Activated CD4-positive, CD25-positive, alpha-beta regulatory T cell treated with anti-CD3 and anti-CD28 coated beads, Interleukin-2, amount 50 U/mL, for 72 hours (primary cell): ENCODE results near the gene STIMATE.

ENCODE experiments used
- DNase-seq: peaks from one replicate; pipeline ENCODE4 v3.0.0; 2021

STIMATE gene

GRCh38 chr3:52893723-52894122 lies 3.6 kb downstream of the STIMATE start:
- no peak for DNase-seq

GRCh38 chr3:52892625-52893311 lies 4.6 kb downstream of the STIMATE start:
- peak; percentile 39 for DNase-seq

- no peak for DNase-seq
These were observed 5.1 kb downstream of the STIMATE start for GRCh38 chr3:52892290-52892624.

GRCh38 chr3:52891615-52892081 lies 5.7 kb downstream of the STIMATE start:
- DNase-seq: no peak

- peak; percentile 59 for DNase-seq
These were observed 6.2 kb downstream of the STIMATE start for GRCh38 chr3:52891164-52891563.

GRCh38 chr3:52890735-52891134 lies 6.6 kb downstream of the STIMATE start:
- DNase-seq: peak; percentile 45

GRCh38 chr3:52889901-52890300 lies 7.4 kb downstream of the STIMATE start:
- DNase-seq: no peak

- DNase-seq: no peak
These were observed 10.2 kb downstream of the STIMATE start for GRCh38 chr3:52887166-52887565.

GRCh38 chr3:52886049-52886730 lies 11.2 kb downstream of the STIMATE start:
- DNase-seq: no peak

- no peak for DNase-seq
These were observed 15.0 kb downstream of the STIMATE start for GRCh38 chr3:52882377-52882776.

- no peak for DNase-seq
These were observed 15.5 kb downstream of the STIMATE start for GRCh38 chr3:52881871-52882270.

GRCh38 chr3:52880474-52880873 lies 16.9 kb downstream of the STIMATE start:
- DNase-seq: no peak

GRCh38 chr3:52880047-52880446 lies 17.3 kb downstream of the STIMATE start:
- no peak for DNase-seq

GRCh38 chr3:52879581-52879980 lies 17.8 kb downstream of the STIMATE start:
- no peak for DNase-seq

- DNase-seq: no peak
These were observed 18.3 kb downstream of the STIMATE start for GRCh38 chr3:52879090-52879489.

- DNase-seq: no peak
These were observed 20.3 kb downstream of the STIMATE start for GRCh38 chr3:52877085-52877484.

- DNase-seq: no peak
These were observed 22.3 kb downstream of the STIMATE start for GRCh38 chr3:52874864-52875587.

GRCh38 chr3:52874160-52874701 lies 23.1 kb downstream of the STIMATE start:
- no peak for DNase-seq

GRCh38 chr3:52873433-52874159 lies 23.8 kb downstream of the STIMATE start:
- DNase-seq: no peak

GRCh38 chr3:52872245-52872644 lies 25.1 kb downstream of the STIMATE start:
- no peak for DNase-seq

GRCh38 chr3:52871761-52872160 lies 25.6 kb downstream of the STIMATE start:
- DNase-seq: no peak

GRCh38 chr3:52870471-52870870 lies 26.9 kb downstream of the STIMATE start:
- DNase-seq: no peak

- no peak for DNase-seq
These were observed 30.9 kb downstream of the STIMATE start for GRCh38 chr3:52866427-52866826.
